Left ventricle myocardium superior (tissue), 1 donor: ENCODE measurements around the gene MACROH2A2. TPM values are rescaled to one million over a fixed set of nuclear protein-coding genes. Genes with fewer than 3 reads are reported as not detected.
A peak's percentile ranks its signal among the peaks of the same experiment; 100 is the strongest.
"Not testable (repeated sequence)": the region's sequence is repeated elsewhere in the genome, so short reads cannot be mapped to it uniquely, and the experiment has no call there.

Experiments used
- ATAC-seq: fragments of 200-7000 bp; cut with Tn5 transposase; one replicate; pipeline ENCODE4 v1.9.1; 2020; ENCODE audit warnings: mild to moderate bottlenecking, moderate library complexity
- DNase-seq: peaks from one replicate; pipeline ENCODE4 v3.0.0-alpha.2; 2020
- intact Hi-C: fragments of 100-400 bp; cut with micrococcal nuclease; formaldehyde crosslinking; loops from one replicate; pipeline ENCODE4 v1.11.0; 2022
- total RNA-seq: library from RNA; stranded (reverse); fragmentation: NEBNext Ultra II Directional; extraction: Animal tissue kit (Norgen Biotek cat#: 25700); gene quantifications from one replicate; pipeline ENCODE4 v1.2.1, GENCODE V29; 2021
- donor health status: DM: no; HTN: yes; CAD: no; lungs with severe emphysema.

The MACROH2A2 gene
- total RNA-seq, 1 donor from 2014 or later = 15.2 TPM

DNA sequence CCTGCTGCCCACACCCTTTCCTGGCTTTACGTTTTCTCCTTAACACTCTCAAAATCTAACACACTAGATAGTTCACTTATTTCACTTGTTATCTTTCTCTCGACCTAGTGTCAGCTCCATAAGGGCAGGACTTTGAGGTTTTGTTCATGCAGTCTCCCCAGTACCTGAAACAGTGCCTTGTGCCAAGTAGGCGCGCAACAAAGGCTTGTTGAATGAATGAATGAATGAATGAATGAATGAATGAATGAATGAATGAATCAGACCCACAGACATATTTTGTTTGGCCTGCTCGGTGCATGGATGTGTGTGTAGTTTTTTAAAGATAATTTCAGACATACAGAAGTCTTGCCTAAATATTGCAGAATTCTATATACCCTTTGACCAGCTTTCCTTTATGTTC, 87.7 kb downstream of the MACROH2A2 start:
- intact Hi-C loops = no loop called here
- ATAC-seq = no peak

DNA sequence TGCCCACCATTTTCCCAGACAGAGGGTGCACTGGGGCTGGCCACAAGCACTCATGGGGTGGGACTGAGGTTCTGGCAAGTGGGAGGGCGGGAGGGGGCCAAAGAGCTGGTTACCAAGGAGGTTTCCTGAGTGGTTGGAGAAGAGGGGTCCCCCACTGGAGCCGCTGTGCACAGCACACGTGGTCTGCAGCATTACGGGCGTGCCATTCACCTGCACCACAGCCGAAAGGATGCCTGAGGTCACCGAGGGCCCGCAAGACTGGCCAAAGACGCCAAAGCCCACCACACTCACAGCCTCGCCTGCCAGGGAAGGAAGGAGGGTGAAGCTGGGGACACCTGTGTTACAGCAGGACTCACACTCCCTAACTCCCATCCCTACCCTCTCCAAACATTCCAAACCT, 89.9 kb downstream of the MACROH2A2 start:
- DNase-seq (no peak), ATAC-seq (no peak)
- intact Hi-C loops = no loop called here

More for the DNA sequence above, 87.7 kb downstream of the MACROH2A2 start:
- DNase-seq = no peak

DNA sequence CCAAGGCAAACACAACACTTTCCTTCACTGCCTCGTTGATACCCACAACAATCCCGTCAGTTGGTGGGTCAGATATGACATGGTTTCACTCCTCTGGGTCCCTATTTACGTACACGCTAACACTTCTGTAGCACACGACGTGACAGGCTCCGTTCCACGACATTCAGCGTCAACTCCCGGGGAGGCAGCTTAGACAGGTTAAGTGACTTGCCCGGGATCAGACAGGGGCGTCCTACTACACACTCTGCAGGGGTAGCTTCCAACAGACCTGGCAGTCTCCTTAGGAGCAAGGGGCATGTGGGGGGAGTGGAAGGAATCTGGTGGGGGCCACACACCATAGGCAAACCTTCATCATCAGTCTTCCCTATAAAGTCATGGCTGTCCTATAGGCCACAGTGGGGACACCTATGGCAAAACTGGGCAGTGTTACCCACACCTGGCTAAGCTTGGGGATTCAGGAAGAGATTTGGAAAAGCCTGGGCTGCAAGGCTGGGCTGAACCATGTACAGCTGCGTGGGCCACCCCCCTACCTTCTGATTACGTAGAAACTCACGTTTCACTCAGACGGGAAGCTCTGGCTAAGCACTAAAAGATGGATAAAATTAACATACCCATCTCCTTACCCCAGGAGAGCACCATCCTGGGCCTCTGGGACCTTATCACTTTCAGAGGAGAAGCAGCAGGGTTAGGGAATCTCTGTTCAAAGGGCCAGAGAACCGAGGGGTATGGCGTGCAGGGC, 91.9 kb downstream of the MACROH2A2 start:
- intact Hi-C loops = no loop called here
- no peak for DNase-seq
- no peak for ATAC-seq

DNA sequence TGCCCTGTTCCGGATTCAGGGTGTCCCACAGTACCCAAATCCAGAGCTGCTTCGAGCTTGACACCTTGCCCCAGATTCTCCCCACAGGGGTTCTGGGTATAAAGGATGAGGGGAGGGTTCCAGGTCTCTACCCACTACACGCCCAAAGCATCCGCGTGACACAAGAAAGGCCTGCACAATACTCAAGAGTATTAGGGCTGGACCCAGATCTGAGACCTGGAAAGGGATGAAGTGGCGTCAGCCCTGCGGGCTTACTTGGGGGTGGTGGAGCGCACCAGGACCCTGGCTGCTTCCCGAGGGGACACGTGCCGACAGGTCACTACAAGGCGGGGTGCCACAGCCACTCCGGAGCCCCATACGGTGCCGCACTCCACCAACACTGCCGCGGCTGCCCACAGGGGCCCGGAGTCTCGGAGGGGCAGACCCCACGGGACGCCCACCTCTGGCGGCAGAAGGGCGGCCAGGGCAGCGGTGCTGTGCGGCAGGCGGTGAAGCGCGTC, 92.6 kb downstream of the MACROH2A2 start:
- intact Hi-C loops = no loop called here
- ATAC-seq (no peak), DNase-seq (no peak)

DNA sequence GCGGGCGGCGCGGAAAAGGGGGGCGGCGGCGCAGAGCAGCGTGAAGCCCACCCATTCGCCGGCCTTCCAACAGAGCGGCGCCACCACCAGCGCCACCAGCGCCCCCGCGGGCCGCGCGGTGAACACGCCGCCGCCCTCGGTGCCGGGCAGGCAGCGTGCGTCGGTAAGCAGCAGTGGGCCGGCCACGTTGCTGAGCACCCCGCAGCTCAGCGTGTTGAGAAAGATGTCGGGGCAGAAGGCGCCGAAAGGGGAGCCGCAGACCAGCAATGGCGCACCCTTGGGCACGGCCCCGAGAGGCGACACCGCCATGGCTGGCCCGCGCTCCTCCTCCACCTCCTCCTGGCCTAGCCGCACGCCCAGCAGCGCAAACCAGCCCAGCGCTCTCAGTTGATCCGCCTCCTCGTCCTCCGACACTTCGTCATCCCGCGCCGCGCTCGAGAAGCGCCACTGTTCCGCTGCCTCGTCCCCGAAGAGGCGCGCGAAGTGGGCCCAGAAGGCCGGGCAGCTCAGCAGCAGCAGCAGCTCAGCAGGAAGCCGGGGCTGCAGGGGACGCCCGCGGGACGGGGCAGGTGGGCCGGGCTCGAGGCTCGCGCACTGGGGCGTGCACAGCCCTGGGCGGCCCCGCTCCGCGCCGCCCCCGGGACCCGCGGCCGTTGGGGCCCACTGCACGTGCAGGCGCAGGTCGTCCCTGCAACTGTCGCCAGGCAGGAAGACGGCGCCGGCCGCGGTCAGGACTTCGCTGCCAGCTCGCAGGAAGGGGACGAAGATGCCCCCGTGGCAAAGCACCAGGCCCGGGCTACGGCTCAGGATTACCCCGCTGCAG, 93.2 kb downstream of the MACROH2A2 start:
- ATAC-seq = peak; percentile 76
- intact Hi-C loops = no loop called here
- peak; percentile 78 for DNase-seq

DNA sequence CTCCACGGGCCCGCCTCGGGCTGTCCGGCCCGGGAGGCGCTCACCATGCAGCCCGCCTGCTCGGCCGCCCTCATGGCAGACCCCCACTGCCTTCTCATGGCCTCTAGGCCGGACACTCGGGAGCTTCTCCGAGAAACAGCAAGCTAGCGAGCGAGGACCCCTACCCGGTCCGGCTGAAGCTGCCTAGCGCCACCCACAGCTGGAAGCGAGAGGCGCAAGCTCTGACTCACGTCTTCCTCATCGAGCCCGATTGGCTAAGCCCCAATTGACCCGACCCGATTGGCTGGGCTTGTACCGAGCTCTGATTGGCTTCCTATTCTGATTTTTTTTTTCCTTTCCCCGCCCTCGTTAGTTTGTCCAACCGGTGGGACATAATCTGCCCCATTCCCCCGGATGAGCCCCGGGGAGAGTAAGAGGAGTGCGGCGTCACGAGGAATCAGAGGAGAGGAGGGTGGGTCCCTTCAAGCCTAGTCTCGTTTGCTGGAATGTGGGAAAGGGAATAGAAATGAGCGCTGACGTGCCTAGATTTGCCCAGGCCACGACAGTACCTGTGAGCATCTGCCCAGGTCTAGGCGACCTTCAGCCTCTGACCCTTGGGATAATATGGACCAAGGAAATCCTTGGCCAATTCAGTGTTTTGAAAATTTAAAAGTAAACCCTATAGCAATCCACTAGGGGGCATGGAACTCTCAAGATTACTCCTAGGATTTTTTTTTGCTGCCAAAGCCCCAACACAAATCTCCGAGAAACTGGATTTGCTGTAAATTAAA, 94.0 kb downstream of the MACROH2A2 start, which contains the start of gene TYSND1:
TSS of gene TYSND1 (minus strand) at position 212 of the 770 bp plus-strand sequence. CDS start at position 98, 114 bp downstream.
- peak; percentile 94 for ATAC-seq
- intact Hi-C loops = no loop called here
- DNase-seq = peak; percentile 96

DNA sequence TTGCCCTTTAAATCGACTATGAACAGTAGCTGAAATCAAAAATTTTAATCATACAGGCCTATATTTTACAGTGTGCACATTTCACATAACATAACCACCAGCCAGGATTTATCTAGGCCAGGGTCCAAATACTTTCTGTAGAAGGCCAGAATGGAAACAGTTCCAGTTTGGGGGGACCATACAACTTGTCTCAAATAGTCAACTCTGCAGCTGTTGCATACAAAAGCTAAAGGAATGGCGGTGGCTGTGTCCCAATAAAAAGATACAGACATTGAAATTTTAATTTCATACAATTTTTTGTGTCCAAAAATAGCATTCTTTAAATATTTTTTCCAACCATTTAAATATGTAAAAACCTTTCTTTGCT, 94.6 kb downstream of the MACROH2A2 start:
- intact Hi-C loops = no loop called here
- DNase-seq (no peak), ATAC-seq (no peak)

DNA sequence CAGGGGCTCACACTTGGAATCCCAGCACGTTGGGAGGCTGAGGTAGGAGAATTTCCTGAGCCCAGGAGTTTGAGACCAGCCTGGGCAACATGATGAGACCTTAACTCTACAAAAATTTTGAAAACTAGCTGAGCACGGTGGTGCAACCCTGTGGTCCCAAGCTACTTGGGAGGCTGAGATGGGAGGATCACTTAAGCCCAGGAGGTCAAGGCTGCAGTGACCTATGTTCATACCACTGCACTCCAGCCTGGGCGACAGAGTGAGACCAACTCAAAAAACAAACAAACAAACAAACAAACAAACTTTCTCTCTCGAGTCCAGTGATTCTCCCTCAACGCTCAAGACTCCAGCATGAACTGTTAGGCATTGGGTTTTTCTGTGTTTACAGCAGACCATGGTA, 95.9 kb downstream of the MACROH2A2 start:
- ATAC-seq (no peak), DNase-seq (no peak)
- intact Hi-C loops = no loop called here

DNA sequence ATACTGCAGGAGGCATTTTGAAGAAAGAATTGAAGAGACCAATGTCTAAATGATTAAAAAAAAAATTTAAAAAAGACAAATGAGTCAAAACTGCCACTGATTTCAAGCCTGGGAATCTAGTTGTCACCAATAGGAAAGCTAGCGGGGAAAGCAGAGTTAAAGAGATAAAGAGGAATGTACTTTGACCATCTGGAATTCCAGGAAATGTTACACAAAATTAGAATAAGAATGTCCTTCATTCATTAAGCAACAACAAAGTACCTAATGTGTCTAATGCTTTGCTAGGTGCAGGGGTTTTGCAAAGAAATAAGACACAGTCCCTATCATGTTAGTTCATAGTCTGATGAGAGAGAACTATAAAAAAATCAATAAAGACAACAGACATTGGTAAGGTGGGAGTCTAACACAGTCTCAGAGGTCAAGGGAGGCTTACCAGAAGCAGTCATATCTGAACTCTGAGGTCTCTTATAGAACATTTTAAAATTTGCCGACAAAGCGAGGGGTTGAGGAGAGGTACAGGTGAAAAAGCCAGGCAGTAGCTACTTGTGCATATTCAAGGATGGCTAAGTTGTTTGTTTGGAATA, 102.7 kb downstream of the MACROH2A2 start:
- DNase-seq (no peak), ATAC-seq (no peak)
- intact Hi-C loops = no loop called here

DNA sequence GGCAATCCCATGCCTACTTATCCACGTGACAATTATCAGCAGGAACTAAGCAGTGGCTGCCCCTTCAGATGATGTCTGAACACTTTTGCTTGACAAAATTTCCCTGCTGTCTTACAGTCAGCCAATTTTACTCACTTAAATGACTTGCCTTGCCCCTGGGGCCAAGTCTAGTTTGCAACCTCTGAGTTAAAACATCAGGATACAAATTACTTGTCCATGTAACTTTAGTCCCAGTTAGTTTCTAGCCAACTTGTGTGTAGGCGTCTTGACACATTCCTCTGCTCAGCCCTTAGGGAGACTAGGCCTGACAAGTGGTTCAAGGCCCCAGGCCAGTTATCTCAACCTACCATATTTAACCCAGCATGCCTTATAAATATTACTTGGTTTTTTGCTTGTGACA, 105.5 kb downstream of the MACROH2A2 start:
- intact Hi-C loops = no loop called here
- ATAC-seq (peak; percentile 74), DNase-seq (no peak)

DNA sequence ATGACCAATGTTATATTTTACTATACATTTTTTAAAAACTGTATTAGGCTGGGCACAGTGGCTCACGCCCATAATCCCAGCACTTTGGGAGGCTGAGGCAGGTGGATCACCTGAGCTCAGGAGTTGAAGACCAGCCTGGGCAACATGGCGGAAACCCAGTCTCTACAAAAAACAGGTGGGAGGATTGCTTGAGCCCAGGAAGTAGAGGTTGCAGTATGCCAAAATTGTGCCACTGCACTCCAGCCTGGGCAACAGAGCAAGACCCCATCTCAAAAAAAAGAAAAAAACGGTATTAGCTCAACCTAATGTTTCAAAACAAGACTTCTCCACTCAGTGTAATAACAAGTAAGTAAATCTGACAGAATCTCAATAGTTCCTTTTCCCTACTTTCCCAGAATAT, 106.7 kb downstream of the MACROH2A2 start:
- ATAC-seq, intact Hi-C loops, DNase-seq: not testable (repeated sequence)

DNA sequence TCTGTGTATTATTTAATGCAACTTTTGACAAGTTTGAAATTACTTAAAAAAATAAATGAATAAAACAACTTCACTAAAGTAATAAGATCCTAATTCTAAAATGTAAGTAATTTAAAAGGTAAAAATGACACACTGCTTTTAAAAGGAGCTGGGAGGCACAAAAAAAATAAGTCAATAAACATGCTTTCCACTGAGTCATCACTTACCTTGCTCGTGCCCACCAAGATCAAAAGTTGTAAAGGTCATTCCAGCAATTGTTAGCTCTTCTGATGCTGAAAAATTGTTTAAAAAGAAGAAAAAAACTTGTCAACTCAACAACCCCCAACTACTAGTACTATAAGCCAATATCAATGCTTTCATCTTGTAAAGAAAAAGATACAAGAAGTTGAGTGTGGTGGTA, 108.2 kb downstream of the MACROH2A2 start:
- DNase-seq (no peak), ATAC-seq (no peak)
- intact Hi-C loops = no loop called here

Other genes starting within 250 kb of the MACROH2A2 start
- 16.3 TPM for gene AIFM2, start 80.0 kb downstream of the MACROH2A2 start, total RNA-seq
- gene TYSND1, start 93.9 kb downstream of the MACROH2A2 start, total RNA-seq = 6.6 TPM
- gene SAR1A, start 117.7 kb downstream of the MACROH2A2 start, total RNA-seq = 88.1 TPM
- 106 TPM for gene PPA1, start 180.6 kb downstream of the MACROH2A2 start, total RNA-seq
- gene NPFFR1, start 231.2 kb downstream of the MACROH2A2 start, total RNA-seq = 0.02 TPM